NB4 (cell line): ENCODE results near the gene PRDM13.
A peak's percentile ranks its signal among the peaks of the same experiment; 100 is the strongest.

Experiments used
- DNase-seq: peaks from one replicate; pipeline ENCODE4 v3.0.0; 2010; ENCODE audit warnings: low read depth
- H3K4me3 ChIP-seq: one replicate; pipeline ENCODE4 v1.5.1; 2011; ENCODE audit warnings: mild to moderate bottlenecking, low read depth, low read length, moderate library complexity
- CTCF ChIP-seq: IDR thresholded peaks from one replicate; pipeline ENCODE4 v1.5.1; 2012; ENCODE audit warnings: low read depth, low read length
- MAX ChIP-seq: IDR thresholded peaks from 2 replicates; pipeline ENCODE4 v1.6.1; 2011; ENCODE audit warnings: low read depth, low read length
- MYC ChIP-seq: IDR thresholded peaks from 2 replicates; pipeline ENCODE4 v1.6.1; 2011; ENCODE audit warnings: low read depth, low read length
- POLR2A ChIP-seq: IDR thresholded peaks from 2 replicates; pipeline ENCODE4 v1.6.1; 2011; ENCODE audit warnings: mild to moderate bottlenecking; ENCODE audit not compliant: insufficient read length; ENCODE audit errors: extremely low read depth

The PRDM13 gene

DNA sequence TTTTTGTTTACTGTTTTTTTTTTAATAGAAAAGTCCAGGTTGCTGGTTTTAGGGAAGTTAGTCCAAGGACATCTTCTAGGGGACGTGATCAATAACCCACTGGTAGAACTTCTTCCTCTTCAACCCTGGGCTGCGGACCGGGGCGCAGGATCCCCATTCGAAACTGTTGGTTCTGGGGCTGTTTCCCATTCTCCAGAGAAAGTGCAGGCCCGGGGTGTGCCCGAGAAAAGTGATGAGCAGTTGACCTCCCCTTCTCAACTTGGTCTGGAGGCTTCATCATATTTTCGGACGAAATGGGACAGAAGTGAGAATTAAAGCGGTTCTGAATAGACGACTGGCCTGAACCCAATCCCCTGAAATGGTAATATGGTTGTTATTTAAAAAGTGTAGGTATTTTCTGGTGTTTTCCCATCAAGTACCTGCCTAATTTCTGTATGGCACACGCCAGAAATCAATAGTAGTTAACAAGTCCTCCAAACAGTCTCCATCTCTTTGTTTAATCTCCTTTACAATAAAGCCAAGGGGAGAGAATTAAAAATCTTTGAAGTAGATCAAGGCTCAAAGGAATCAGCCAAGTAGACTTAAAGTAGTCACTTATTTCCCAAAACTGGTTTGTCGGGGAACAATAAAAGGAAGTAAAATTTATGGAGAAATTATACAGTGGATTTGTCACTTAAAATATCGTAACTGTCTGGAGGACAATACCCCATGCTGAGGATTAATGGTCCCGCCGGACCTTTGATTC, 550 bp upstream of the PRDM13 start:
- TF ChIP-seq MYC (no peak), CTCF (no peak)
- no peak for DNase-seq
- no peak overlapping the region for H3K4me3 ChIP-seq

GRCh38 chr6:99607416-99608036, 893 bp downstream of the PRDM13 start:
- no peak for DNase-seq
- TF ChIP-seq CTCF: no peak
- no peak for TF ChIP-seq MYC
- TF ChIP-seq POLR2A: no peak
- no peak for TF ChIP-seq MAX

DNA sequence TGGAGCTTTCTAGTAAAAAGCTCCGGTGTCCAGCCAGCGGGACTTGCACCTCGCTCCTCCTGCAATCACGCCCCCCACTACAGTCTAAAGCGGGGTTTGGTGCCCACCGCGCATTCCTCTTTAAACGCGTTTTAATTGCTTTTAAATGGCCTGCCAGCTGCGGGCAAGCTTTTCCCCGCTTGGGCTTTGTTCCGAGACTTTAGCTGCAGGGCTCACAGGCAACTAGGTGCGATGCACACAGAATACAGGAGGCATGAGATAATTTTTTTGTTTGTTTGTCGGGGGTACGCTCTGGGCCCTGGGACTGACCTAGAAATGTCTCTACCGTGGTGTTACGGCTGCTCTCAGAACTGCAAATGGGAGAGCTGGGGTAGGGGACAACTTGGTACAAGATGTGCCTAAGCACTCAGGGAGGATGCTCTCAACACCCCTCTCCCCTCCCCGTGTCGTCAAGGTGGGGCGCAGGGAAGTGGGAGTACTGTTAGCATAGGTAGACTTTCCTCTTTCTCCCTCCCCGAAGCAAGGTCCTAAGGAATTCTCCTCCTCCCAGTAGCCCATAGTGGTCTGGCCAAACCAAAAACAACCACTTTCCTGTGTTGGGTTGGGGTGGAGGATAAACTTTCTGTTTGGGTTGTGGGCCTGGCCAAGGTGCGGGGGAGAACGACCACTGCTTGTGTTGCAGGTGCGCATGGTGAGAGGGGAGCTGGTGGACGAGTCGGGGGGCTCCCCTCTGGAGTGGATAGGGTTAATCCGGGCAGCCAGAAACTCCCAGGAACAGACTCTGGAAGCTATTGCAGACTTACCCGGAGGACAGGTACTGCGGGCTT, 1.6 kb downstream of the PRDM13 start:
- H3K4me3 ChIP-seq: no peak overlapping the region
- DNase-seq: no peak
- TF ChIP-seq CTCF (no peak), MAX (no peak), POLR2A (no peak), MYC (no peak)

More at GRCh38 chr6:99607416-99608036, 893 bp downstream of the PRDM13 start:
- no peak overlapping the region for H3K4me3 ChIP-seq

DNA sequence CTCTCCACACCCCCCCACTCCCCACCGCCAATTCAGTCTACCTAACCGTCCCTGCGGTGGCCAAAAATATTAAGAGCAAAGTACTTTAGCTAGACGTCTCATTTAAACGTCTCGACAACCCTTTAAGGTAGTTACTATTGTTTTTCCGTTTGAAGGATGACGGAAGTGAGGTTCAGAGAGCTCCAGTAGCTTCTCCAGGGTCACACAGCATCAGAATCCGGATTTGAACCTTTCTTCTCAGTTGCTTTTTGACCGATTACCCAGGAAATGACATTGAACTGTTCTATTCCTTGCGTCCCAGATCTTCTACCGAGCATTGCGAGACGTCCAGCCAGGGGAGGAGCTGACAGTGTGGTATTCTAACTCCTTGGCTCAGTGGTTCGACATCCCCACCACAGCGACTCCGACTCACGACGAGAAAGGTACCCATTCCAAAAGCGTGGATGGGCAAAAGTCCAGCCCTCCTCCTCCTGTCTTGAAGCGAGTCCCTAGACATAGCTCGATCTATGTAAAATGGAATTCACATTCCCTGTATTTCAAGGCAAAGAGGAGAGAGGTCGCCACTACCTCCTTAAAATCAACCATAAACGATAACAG, 2.4 kb downstream of the PRDM13 start:
- no peak for DNase-seq
- H3K4me3 ChIP-seq: no peak overlapping the region
- no peak for TF ChIP-seq CTCF
- TF ChIP-seq MYC: no peak

DNA sequence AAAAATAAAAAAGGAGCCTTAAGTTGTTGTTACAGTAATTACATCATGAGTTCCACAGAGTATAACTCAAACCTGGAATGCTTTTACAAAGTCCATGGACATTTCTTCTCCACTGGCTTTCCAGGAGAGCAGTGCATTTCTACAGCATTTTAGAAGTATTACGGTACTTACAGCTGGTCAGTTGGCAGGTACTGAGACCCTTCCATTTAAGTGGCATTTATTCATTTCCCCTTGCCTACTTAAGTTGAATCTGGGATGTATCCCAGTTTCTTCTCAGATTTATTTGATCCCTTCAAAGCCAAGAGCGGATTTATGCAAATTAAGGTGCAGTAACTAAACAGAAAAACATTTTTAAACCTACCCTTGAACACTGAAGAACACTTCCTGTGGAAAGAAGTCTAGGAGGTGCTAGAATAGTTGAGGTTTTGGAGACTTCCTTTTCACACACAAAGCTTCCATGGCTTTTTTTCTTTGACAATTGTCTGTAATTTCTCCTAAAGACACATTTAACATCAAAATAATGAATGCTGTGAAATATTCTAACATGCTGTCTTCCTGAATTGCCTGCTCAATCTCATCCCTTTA, 3.4 kb downstream of the PRDM13 start:
- peak; percentile 11 for DNase-seq
- no peak for TF ChIP-seq CTCF
- TF ChIP-seq MAX: no peak
- no peak for TF ChIP-seq POLR2A
- TF ChIP-seq MYC: no peak
- no peak overlapping the region for H3K4me3 ChIP-seq
